A673 (cell line): ENCODE measurements around the gene THBS2. TPM values are rescaled to one million over a fixed set of nuclear protein-coding genes. Genes with fewer than 3 reads are reported as not detected.

Experiments used
- BruUV-seq: library from RNA; stranded (reverse); fragments of 400-500 nt; replicated peaks from 2 replicates; lab custom pipeline; 2021; lab: Mats Ljungman, UMichigan
- CTCF ChIA-PET: fragments of 300-600 bp; sonication (Branson Sonifier 250); formaldehyde crosslinking; loops from one replicate; lab custom pipeline; 2022; ENCODE audit warnings: antibody characterized with exemption; lab: Charles Lee
- POLR2A ChIA-PET: fragments of 300-600 bp; sonication (Branson Sonifier 250); formaldehyde crosslinking; loops from one replicate; lab custom pipeline; 2022; ENCODE audit warnings: antibody characterized with exemption; ENCODE audit not compliant: low non-redundant PET; lab: Charles Lee
- DNase-seq: peaks from one replicate; pipeline ENCODE4 v3.0.0-alpha.2; 2015; ENCODE audit warnings: low spot score
- H3K27ac ChIP-seq: fragments of 200-600 bp; sonication (generic); 2 replicates; pipeline ENCODE4 v1.5.1; 2016; ENCODE audit warnings: mixed run types, low read depth, mild to moderate bottlenecking, mixed read lengths, antibody characterized with exemption, low read length; ENCODE audit not compliant: poor library complexity, severe bottlenecking
- H3K27me3 ChIP-seq: fragments of 200-600 bp; sonication (generic); replicated peaks from 2 replicates; pipeline ENCODE4 v1.6.1; 2017; ENCODE audit warnings: mixed run types, low read depth, mild to moderate bottlenecking, mixed read lengths, antibody characterized with exemption, low read length; ENCODE audit not compliant: insufficient read depth, poor library complexity
- H3K36me3 ChIP-seq: fragments of 200-600 bp; sonication (generic); 2 replicates; pipeline ENCODE4 v1.6.1; 2016; ENCODE audit warnings: mixed run types, mild to moderate bottlenecking, mixed read lengths, antibody characterized with exemption, low read length; ENCODE audit not compliant: insufficient read depth, poor library complexity, severe bottlenecking
- H3K4me1 ChIP-seq: fragments of 200-600 bp; sonication (generic); 2 replicates; pipeline ENCODE4 v1.6.1; 2017; ENCODE audit warnings: mixed run types, mild to moderate bottlenecking, mixed read lengths, antibody characterized with exemption, low read length; ENCODE audit not compliant: insufficient read depth, poor library complexity, severe bottlenecking
- H3K4me3 ChIP-seq: fragments of 200-600 bp; sonication (generic); 2 replicates; pipeline ENCODE4 v1.5.1; 2016; ENCODE audit warnings: low read depth, mixed run types, mild to moderate bottlenecking, mixed read lengths, low read length; ENCODE audit not compliant: poor library complexity, severe bottlenecking
- H3K9me3 ChIP-seq: fragments of 200-600 bp; sonication (generic); 2 replicates; pipeline ENCODE4 v1.6.1; 2016; ENCODE audit warnings: mixed run types, low read depth, mild to moderate bottlenecking, mixed read lengths, antibody characterized with exemption, low read length; ENCODE audit not compliant: poor library complexity, severe bottlenecking
- EZH2 ChIP-seq: fragments of 200-600 bp; sonication (generic); IDR thresholded peaks from 2 replicates; pipeline ENCODE4 v1.6.1; 2017; ENCODE audit warnings: borderline replicate concordance, low read depth, mild to moderate bottlenecking, mixed read lengths, antibody characterized with exemption, low read length; ENCODE audit not compliant: poor library complexity, severe bottlenecking
- intact Hi-C: fragments of 100-400 bp; cut with micrococcal nuclease; formaldehyde crosslinking; loops from one replicate; pipeline ENCODE4 v1.10.0; 2022; ENCODE audit not compliant: unreplicated experiment
- total RNA-seq: library from RNA; stranded (reverse); gene quantifications from 2 replicates; pipeline ENCODE4 v1.2.3, GENCODE V29; 2021
- TF ChIP-seq, protein P1 (sequence below): fragments of 300-800, 200-600 bp; sonication (generic); conservative IDR thresholded peaks from 2 replicates; pipeline ENCODE4 v1.5.1; 2017; ENCODE audit warnings: low read depth, mild to moderate bottlenecking, antibody characterized with exemption, low read length, moderate library complexity, mixed read lengths

Gene THBS2
- total RNA-seq, 1 experiment from 2014 or later: 0.13 TPM

DNA sequence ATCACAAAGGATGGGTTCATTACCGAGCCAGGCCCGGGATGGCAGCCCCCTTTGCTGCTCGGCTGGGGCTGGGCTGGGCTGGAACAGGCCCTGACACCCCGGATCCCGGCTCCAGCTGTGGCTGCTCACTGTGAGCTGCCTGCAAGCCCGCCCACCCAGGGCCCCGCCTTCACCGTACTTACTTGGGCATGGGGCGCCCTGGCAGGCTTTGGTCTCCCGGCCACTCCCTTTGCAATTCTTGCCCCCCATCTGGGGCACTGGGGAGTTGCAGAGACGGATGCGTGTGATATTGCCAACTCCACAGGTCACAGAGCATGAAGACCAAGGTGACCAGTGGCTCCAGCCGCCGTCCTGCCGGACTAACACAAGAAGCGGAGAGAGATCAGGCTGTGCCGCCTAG, 16.7 kb downstream of the THBS2 start:
- no peak for DNase-seq
- H3K36me3 ChIP-seq: no peaks in the 10 kb centered on the region
- ChIA-PET CTCF (no interaction called here), POLR2A (no interaction called here)
- no peak overlapping the region for H3K27ac ChIP-seq
- H3K27me3 ChIP-seq: no peaks in the 10 kb centered on the region
- BruUV-seq: no TSS peak
- H3K4me3 ChIP-seq: no peak overlapping the region
- intact Hi-C loops: no loop called here
- H3K9me3 ChIP-seq: no peaks in the 10 kb centered on the region
- no peaks in the 10 kb centered on the region for H3K4me1 ChIP-seq
- TF ChIP-seq, protein P1, sequence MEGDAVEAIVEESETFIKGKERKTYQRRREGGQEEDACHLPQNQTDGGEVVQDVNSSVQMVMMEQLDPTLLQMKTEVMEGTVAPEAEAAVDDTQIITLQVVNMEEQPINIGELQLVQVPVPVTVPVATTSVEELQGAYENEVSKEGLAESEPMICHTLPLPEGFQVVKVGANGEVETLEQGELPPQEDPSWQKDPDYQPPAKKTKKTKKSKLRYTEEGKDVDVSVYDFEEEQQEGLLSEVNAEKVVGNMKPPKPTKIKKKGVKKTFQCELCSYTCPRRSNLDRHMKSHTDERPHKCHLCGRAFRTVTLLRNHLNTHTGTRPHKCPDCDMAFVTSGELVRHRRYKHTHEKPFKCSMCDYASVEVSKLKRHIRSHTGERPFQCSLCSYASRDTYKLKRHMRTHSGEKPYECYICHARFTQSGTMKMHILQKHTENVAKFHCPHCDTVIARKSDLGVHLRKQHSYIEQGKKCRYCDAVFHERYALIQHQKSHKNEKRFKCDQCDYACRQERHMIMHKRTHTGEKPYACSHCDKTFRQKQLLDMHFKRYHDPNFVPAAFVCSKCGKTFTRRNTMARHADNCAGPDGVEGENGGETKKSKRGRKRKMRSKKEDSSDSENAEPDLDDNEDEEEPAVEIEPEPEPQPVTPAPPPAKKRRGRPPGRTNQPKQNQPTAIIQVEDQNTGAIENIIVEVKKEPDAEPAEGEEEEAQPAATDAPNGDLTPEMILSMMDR: no peak
- TF ChIP-seq EZH2: no peak

DNA sequence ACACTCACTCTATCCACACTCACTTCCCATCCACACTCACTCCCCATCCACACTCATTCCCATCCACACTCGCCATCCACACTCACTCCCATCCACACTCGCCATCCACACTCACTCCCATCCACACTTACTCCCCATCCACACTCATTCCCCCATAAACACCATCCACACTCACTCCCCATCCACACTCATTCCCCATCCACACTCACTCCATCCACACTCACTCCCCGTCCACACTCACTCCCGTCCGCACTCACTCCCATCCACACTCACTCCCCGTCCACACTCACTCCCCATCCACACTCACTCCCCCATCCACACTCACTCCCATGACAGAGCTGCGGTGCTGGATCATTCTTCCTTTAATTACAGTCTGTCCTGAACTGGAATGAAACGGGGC, 17.1 kb downstream of the THBS2 start:
- Histone ChIP-seq H3K27ac (no peak overlapping the region), H3K27me3 (no peaks in the 10 kb centered on the region), H3K4me1 (no peaks in the 10 kb centered on the region), H3K4me3 (no peak overlapping the region), H3K36me3 (no peaks in the 10 kb centered on the region), H3K9me3 (no peaks in the 10 kb centered on the region)
- DNase-seq: no peak
- CTCF ChIA-PET: no interaction called here
- no peak for TF ChIP-seq EZH2
- TF ChIP-seq, protein P1: no peak
- POLR2A ChIA-PET: no interaction called here
- no TSS peak for BruUV-seq
- intact Hi-C loops: no loop called here

DNA sequence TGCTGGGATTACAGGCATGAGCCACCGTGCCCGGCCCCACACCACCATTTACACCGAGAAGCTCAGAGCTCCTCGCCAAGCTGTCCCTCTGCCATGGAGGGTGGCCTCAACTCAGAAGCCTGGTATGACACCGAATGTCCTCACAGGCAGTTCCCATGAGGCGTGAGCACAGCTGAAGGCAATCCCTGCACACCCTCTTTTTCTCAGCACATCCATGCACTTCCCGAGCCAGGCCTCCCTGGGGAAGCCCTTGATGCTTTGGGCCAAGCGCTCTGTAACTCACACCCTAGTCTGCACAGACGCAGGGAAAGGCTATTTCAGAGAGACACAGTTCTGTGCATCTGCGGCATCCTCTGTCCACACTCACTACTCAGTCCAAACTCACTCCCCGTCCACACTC, 18.4 kb downstream of the THBS2 start:
- H3K9me3 ChIP-seq: no peaks in the 10 kb centered on the region
- H3K4me3 ChIP-seq: no peak overlapping the region
- ChIA-PET POLR2A (no interaction called here), CTCF (no interaction called here)
- H3K27me3 ChIP-seq: no peaks in the 10 kb centered on the region
- intact Hi-C loops: no loop called here
- no peak overlapping the region for H3K27ac ChIP-seq
- no TSS peak for BruUV-seq
- DNase-seq: no peak
- TF ChIP-seq, protein P1: no peak
- no peak for TF ChIP-seq EZH2
- no peaks in the 10 kb centered on the region for H3K4me1 ChIP-seq
- no peaks in the 10 kb centered on the region for H3K36me3 ChIP-seq
